NCI-H2081 (cell line): ENCODE results near the gene ARHGEF6.
A peak's percentile ranks its signal among the peaks of the same experiment; 100 is the strongest.
"Not testable (repeated sequence)": the region's sequence is repeated elsewhere in the genome, so short reads cannot be mapped to it uniquely, and the experiment has no call there.

Experiments
- DNase-seq, 2 experiments: peaks; one replicate each; lab custom pipeline; 2025; lab: John Stamatoyannopoulos, UW

The ARHGEF6 gene

DNA sequence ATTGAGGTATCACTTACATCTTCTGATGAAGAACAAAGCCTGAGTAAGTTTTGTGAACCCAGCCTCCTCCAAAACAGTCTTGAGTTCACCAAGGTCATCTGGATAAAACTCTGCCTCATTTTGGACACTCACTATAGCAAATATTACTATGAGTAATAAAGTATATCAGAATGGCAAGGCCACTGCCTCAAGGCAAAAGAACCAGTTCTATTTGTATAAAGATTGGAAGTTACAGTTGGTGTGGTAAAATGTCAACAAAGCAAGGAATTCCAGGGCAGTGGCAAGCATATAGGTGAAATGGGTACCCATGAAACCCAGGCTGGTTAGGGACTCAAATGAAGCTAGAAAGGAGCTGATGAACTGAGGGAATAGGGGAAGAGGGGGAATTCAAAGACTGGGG is 2.4 kb upstream of the ARHGEF6 start:
- DNase-seq: no peak

GRCh38 chrX:136781180-136781797 is 557 bp upstream of the ARHGEF6 start:
- DNase-seq: no peak

DNA sequence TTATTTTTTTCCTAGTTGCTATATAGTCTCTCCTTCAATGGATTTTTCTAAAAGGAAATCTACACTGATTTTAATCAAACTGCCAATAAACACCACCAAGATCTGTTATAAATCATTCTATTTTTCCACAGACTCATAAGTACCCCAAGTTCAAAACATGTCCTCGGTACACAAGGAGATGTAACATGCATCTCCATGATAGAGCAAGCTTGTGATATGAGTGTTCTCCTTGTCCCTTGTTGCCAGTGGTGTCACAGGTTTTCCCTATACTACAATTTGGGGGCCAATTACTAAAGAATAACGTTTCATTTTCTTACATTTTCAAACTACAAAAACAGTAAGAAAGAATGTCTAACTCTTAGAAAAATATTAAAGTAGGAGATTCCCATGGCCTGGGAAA is 491 bp downstream of the ARHGEF6 start:
- no peak for DNase-seq

DNA sequence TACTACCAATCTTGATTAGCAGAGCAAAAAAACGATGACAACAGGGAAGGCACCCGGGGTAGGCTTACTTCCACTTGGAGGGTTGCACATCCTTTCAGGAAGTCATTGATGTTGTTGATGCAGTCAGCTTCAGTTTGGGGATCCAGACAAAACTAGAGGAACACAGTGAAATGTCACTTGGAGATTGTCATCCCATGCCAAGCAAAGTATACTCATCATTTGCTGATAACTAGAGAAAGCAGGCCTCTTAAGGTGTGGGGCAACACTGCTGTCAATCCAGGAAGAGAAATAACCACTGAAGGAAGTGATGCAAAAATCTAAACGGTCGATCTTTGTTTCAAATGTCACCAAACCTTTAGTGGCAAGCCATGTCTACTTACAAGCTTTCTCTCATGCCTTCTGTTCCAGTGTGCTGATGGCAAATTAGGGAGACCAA is 1.4 kb downstream of the ARHGEF6 start:
- DNase-seq: no peak

GRCh38 chrX:136778916-136779315 is 1.8 kb downstream of the ARHGEF6 start:
- DNase-seq: no peak

DNA sequence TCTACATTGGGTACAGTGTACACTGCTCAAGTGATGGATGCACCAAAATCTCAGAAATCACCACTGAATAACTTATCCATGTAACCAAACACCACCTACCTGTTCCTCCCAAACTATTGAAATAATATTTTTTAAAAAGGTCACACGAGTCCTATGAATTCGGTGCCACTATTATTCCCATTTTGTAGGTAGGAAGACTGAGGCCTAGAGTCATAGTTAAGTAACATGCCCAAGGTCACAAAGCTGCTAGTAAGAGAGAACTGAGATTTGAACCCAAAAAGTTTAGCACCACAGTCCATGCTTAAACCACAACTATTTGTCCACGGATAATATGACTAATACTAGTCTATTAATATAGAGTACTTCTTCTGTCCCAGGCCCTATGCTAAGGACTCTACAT is 2.7 kb downstream of the ARHGEF6 start:
- DNase-seq: no peak

DNA sequence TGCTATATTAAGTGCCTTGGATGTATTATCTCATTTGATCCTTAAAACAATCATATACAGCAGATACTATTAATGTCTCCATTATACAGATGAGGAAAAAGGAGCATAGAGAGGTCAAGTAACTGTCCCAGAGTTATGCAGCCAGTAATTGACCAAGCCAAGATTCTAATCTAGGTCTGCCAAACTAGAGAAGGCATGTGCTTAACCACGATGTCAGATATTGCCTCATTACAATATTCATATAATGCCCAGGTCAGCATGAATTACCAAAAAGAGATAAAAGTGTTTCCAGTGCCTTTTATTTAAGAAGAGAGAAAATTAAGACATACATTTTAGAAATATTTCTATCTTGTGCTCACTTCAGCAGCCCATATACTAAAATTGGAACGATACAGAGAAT is 7.1 kb downstream of the ARHGEF6 start:
- no peak for DNase-seq

DNA sequence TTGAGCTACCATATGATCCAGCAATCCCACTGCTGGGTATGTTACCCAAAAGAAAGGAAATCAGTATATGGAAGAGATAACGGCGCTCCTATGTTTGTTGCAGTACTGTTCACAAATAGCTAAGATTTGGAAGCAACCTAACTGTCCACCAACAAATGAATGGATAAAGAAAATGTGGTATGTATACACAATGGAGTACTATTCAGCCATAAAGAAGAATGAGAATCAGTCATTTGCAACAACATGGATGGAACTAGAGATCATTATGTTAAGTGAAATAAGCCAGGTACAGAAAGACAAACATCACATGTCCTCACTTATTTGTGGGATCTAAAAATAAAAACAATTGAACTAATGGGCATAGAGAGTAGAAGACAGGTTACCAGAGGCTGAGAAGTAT is 8.9 kb downstream of the ARHGEF6 start:
- not testable (repeated sequence) for DNase-seq

DNA sequence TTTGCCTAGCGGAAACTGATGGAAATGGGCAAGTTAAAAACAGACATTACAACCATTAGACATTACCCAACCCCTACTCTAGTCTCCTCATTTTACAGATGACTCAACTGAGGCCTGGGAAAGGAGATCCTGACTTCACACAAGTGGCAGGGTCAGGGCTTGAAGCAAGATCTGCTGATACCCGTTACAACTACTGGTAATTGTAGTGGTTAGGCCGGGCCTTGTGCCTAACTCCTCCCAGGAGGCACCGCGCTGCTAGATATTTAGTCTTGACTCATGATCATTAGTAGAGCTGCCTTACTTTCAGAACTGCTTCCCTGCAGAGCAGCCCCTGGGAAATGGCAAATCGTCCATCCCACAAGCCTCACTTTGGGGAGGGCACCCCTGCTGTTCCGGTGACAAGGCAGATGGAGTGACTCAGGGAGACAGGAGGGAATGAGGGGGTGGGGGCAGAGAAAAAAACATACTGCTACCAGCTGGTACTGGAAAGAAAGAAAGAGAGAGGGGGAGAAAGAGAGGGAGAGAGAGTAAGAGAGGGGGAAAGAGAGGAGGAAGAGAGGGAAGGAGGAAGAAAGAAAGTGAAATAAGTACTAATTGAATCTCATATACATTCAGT is 12.2 kb downstream of the ARHGEF6 start:
- peak in 1 of 2 experiments; percentile 32 for DNase-seq

GRCh38 chrX:136767104-136767941 is 13.4 kb downstream of the ARHGEF6 start:
- DNase-seq: peak in 1 of 2 experiments; percentile 8

GRCh38 chrX:136766785-136767103 is 14.0 kb downstream of the ARHGEF6 start:
- DNase-seq: no peak

- DNase-seq: no peak
Observed at GRCh38 chrX:136765821-136766356, 14.8 kb downstream of the ARHGEF6 start.

DNA sequence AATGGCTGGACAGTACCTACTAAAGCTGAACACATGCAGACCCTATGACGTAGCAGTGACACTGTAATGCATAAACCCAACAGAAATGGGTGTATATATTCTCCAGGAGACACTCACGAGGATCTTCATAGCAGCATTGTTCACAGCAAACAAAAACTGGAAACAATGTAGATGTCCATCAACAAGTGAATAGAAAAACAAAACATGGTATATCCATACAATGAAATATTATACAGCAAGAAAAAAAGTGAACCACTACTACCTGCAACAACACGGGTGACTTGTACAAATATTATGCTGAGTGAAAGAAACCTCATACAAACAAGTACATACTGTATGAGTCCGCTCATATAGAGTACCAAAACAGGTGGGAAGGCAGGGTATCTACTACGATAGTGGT is 16.5 kb downstream of the ARHGEF6 start:
- no peak for DNase-seq

- no peak for DNase-seq
Observed at GRCh38 chrX:136762820-136763452, 17.8 kb downstream of the ARHGEF6 start.

DNA sequence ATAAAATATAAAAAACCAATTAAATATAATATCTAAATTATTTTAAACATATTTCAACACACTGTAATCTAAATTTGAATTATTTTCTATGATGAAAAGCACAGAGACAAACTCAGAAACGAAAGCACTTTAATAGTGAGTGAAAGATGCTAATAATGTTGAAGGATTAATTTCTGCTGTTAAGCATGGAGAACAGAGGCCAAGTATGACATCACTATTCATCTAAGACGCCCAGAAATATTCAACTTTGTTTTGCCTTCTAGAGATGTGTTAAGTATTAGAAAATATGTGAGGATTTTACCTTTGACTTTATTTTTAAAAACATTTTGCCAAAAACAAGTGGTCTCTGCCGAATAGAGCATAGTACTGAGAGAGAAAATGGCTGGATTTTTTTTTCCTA is 19.3 kb downstream of the ARHGEF6 start:
- DNase-seq: no peak

DNA sequence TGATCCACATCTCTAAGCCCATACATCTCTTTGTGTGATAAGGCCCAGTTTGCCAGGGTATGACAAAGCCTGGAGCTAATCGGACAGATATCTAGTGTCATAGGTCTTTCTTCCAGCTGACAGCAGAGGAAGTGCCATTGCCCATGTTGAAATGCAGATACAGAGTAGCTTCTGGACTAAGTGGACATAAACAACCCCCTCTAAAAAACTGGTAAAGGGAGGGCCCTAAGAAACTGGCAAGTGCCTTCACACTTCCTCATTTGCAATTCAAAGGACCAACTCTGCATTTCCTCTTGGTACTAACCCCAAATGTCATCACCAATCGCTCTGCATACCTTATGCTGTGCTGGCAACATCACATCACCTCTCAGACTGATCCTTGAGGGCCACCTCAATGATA is 20.8 kb downstream of the ARHGEF6 start:
- no peak for DNase-seq

DNA sequence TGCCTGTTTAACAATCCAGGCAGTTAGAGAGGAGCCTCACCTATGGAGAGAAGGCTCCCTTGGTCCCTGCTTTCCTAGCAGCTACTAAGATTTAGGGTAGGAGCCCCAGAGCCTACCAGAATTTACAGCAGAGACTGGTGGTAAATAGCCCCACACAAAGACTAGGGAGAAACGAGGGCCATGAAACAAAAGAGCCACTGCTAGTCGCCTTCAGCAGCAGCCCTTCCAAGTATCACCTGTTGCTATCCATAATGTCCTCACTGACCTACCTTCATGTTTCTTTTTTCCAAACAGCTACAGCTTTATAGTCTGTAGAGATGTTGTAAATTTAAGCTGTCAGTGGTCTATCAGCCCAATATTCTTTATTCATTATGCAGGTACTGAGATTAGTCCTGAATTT is 25.3 kb downstream of the ARHGEF6 start:
- DNase-seq: no peak

GRCh38 chrX:136754651-136755050 is 26.1 kb downstream of the ARHGEF6 start:
- peak in 1 of 2 experiments; percentile 34 for DNase-seq

- DNase-seq: no peak
Observed at GRCh38 chrX:136752796-136753195, 27.9 kb downstream of the ARHGEF6 start.

DNA sequence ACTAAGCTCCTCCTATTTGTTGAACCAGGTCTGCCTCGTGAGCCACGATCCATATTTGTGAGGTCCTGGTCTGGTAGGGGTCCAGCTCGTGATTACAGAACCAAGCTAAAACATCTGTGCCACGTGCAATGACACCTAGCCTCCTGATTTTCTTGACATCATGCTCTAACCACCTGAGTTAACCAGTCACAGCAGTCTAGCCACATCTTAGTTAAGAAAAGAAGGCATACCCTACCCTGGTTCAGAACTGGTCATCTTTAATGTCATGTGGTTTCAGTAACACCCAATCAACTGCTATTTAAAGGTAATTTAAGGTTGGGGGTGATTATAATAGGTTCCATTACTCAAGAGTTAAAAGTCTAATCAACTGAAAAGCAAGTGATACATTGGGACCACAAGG is 28.4 kb downstream of the ARHGEF6 start:
- DNase-seq: no peak

DNA sequence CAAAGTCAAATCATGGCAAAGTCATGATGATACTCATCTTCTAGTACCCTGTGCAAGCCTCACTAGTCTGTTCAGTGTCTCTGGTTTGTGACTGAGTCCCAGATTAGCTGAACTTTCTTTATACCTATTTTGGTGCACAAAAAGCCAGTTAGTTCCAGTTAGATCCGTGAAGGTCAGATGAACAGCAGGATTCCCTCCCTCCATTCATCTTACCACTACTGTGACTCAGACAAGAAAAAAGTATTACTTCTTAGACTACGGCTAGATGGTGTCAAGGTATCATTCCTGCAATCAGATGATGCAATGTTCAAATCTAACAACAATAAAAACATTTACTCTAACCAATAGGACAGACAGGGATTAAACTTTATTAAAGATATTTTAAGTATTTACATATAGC is 30.4 kb downstream of the ARHGEF6 start:
- DNase-seq: no peak
